Measurements from ENCODE around the gene PDGFA. TPM values are rescaled to one million over a fixed set of nuclear protein-coding genes. Genes with fewer than 3 reads are reported as not detected.

PDGFA gene
- total and polyA plus RNA-seq, 2 donors from 2014 or later: 14.1 to 53.0 TPM

DNA sequence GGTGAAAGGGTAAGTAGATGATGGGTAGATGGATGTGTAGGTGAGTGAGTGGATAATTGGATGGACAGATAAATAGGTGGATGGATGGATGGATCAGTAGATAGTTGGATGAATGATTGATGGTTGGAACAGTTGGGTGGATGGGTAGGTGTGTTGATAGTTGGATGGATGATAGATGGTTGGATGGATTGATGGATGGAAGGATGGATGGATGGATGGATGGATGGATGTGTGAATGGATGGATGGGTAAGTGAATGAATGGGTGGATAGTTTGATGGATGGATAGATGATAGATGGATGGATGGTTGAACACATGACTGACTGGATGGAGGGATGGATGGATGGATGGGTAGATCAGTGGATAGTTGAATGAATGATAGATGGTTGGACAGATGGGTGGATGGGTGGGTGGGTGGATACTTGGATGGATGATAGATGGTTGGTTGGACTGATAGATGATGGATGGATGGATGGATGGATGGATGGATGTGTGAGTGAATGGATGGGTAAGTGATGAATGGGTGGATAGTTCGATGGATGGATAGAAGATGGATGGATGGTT lies 37.0 kb downstream of the PDGFA start:
- Histone ChIP-seq H3K27me3 (ENCODE audit: control insufficient read depth, insufficient read depth, low read length) (no peaks in the 10 kb centered on the region), H3K27ac (ENCODE audit: low read depth in 2 of 2, low read length in 2 of 2) (no peak overlapping the region), H3K36me3 (ENCODE audit: control insufficient read depth in 2 of 3, insufficient read depth in 3 of 3, low read length in 3 of 3) (no peaks in the 10 kb centered on the region), H3K4me3 (ENCODE audit: low read length in 3 of 3) (no peak overlapping the region), H3K4me1 (ENCODE audit: control insufficient read depth in 2 of 3, insufficient read depth in 2 of 3, low read depth in 1 of 3, low read length in 3 of 3) (peaks cover 0 to 5% (median 0%) of the 10 kb centered on the region in 3 donors), H3K9ac (ENCODE audit: low read length in 3 of 3) (no peak overlapping the region), H3K9me3 (ENCODE audit: control insufficient read depth in 2 of 3, insufficient read depth in 1 of 3, low read length in 3 of 3) (no peaks in the 10 kb centered on the region)
- DNase-seq (no peak), FAIRE-seq (no peak)
- TF ChIP-seq, protein P1, sequence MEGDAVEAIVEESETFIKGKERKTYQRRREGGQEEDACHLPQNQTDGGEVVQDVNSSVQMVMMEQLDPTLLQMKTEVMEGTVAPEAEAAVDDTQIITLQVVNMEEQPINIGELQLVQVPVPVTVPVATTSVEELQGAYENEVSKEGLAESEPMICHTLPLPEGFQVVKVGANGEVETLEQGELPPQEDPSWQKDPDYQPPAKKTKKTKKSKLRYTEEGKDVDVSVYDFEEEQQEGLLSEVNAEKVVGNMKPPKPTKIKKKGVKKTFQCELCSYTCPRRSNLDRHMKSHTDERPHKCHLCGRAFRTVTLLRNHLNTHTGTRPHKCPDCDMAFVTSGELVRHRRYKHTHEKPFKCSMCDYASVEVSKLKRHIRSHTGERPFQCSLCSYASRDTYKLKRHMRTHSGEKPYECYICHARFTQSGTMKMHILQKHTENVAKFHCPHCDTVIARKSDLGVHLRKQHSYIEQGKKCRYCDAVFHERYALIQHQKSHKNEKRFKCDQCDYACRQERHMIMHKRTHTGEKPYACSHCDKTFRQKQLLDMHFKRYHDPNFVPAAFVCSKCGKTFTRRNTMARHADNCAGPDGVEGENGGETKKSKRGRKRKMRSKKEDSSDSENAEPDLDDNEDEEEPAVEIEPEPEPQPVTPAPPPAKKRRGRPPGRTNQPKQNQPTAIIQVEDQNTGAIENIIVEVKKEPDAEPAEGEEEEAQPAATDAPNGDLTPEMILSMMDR (IDR thresholded peaks at IDR 0.05; ENCODE audit: borderline replicate concordance, extremely low read depth, insufficient read depth): no peak
- intact Hi-C loops (cut with DNase I): no loop called here

GRCh38 chr7:481219-481930 lies 38.3 kb downstream of the PDGFA start:
- peak in 2 of 5 donors; percentile 42 to 45 for DNase-seq

GRCh38 chr7:480531-481218 lies 39.0 kb downstream of the PDGFA start:
- no peaks in the 10 kb centered on the region for H3K4me1 ChIP-seq (ENCODE audit: control insufficient read depth in 2 of 3, insufficient read depth in 2 of 3, low read depth in 1 of 3, low read length in 3 of 3)
- H3K36me3 ChIP-seq (ENCODE audit: control insufficient read depth in 2 of 3, insufficient read depth in 3 of 3, low read length in 3 of 3): no peaks in the 10 kb centered on the region
- H3K27me3 ChIP-seq (ENCODE audit: control insufficient read depth, insufficient read depth, low read length): no peaks in the 10 kb centered on the region
- H3K4me3 ChIP-seq (ENCODE audit: low read length in 3 of 3): no peak overlapping the region
- no peak overlapping the region for H3K27ac ChIP-seq (ENCODE audit: low read depth in 2 of 2, low read length in 2 of 2)
- H3K9me3 ChIP-seq (ENCODE audit: control insufficient read depth in 2 of 3, insufficient read depth in 1 of 3, low read length in 3 of 3): no peaks in the 10 kb centered on the region
- TF ChIP-seq, protein P1 (IDR thresholded peaks at IDR 0.05; ENCODE audit: borderline replicate concordance, extremely low read depth, insufficient read depth): no peak
- intact Hi-C loops (cut with DNase I): no loop called here
- no peak overlapping the region for H3K9ac ChIP-seq (ENCODE audit: low read length in 3 of 3)
- peak in 2 of 5 donors; percentile 64 to 72 for DNase-seq
- no peak for FAIRE-seq

More at GRCh38 chr7:481219-481930, 38.3 kb downstream of the PDGFA start:
- intact Hi-C loops (cut with DNase I): no loop called here
- peaks cover 0 to under 1% (median 0%) of the 10 kb centered on the region in 3 donors for H3K4me1 ChIP-seq (ENCODE audit: control insufficient read depth in 2 of 3, insufficient read depth in 2 of 3, low read depth in 1 of 3, low read length in 3 of 3)
- H3K27ac ChIP-seq (ENCODE audit: low read depth in 2 of 2, low read length in 2 of 2): no peak overlapping the region
- H3K9me3 ChIP-seq (ENCODE audit: control insufficient read depth in 2 of 3, insufficient read depth in 1 of 3, low read length in 3 of 3): no peaks in the 10 kb centered on the region
- no peak overlapping the region for H3K4me3 ChIP-seq (ENCODE audit: low read length in 3 of 3)
- FAIRE-seq: no peak
- no peaks in the 10 kb centered on the region for H3K36me3 ChIP-seq (ENCODE audit: control insufficient read depth in 2 of 3, insufficient read depth in 3 of 3, low read length in 3 of 3)
- H3K27me3 ChIP-seq (ENCODE audit: control insufficient read depth, insufficient read depth, low read length): no peaks in the 10 kb centered on the region
- H3K9ac ChIP-seq (ENCODE audit: low read length in 3 of 3): no peak overlapping the region
- TF ChIP-seq, protein P1 (IDR thresholded peaks at IDR 0.05; ENCODE audit: borderline replicate concordance, extremely low read depth, insufficient read depth): no peak
